Measurements from ENCODE around the gene ADGRG1. TPM values are rescaled to one million over a fixed set of nuclear protein-coding genes. Genes with fewer than 3 reads are reported as not detected.
A peak's percentile ranks its signal among the peaks of the same experiment; 100 is the strongest.

Gene ADGRG1
- total RNA-seq, 1 donor from 2014 or later = 97.7 TPM

DNA sequence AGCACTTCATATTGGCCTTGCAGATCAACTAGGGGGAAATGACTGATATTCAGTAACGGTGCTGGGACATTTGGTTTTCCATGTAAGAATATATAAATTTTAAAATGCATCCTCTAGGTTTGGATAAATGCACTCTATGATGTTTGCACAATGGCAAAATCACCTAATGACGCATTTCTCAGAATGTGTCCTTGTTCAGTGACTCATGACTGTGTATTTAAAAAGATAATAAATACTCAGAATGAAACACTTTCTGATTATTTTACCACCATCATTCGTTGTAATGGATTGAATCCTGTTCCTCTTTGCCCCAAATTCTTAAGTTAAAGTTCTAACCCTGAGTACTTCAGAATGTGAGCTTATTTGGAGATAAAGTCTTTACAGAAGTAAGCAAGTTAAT is 17.2 kb upstream of the ADGRG1 start:
- intact Hi-C loops (cut with DNase I) = no loop called here
- H3K4me3 ChIP-seq = no peak overlapping the region
- DNase-seq (ENCODE audit: extremely low spot score in 2 of 2) = no peak
- no peaks in the 10 kb centered on the region for H3K4me1 ChIP-seq
- H3K27me3 ChIP-seq = no peaks in the 10 kb centered on the region
- H3K9me3 ChIP-seq = no peaks in the 10 kb centered on the region
- TF ChIP-seq POLR2AphosphoS5 (IDR thresholded peaks at IDR 0.05; ENCODE audit: insufficient read depth in 1 of 2, low read depth in 1 of 2) (no peak), POLR2A (IDR thresholded peaks at IDR 0.05) (no peak)
- TF ChIP-seq, protein P1, sequence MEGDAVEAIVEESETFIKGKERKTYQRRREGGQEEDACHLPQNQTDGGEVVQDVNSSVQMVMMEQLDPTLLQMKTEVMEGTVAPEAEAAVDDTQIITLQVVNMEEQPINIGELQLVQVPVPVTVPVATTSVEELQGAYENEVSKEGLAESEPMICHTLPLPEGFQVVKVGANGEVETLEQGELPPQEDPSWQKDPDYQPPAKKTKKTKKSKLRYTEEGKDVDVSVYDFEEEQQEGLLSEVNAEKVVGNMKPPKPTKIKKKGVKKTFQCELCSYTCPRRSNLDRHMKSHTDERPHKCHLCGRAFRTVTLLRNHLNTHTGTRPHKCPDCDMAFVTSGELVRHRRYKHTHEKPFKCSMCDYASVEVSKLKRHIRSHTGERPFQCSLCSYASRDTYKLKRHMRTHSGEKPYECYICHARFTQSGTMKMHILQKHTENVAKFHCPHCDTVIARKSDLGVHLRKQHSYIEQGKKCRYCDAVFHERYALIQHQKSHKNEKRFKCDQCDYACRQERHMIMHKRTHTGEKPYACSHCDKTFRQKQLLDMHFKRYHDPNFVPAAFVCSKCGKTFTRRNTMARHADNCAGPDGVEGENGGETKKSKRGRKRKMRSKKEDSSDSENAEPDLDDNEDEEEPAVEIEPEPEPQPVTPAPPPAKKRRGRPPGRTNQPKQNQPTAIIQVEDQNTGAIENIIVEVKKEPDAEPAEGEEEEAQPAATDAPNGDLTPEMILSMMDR (IDR thresholded peaks at IDR 0.05) = no peak
- H3K36me3 ChIP-seq = no peaks in the 10 kb centered on the region
- H3K27ac ChIP-seq = no peak overlapping the region

DNA sequence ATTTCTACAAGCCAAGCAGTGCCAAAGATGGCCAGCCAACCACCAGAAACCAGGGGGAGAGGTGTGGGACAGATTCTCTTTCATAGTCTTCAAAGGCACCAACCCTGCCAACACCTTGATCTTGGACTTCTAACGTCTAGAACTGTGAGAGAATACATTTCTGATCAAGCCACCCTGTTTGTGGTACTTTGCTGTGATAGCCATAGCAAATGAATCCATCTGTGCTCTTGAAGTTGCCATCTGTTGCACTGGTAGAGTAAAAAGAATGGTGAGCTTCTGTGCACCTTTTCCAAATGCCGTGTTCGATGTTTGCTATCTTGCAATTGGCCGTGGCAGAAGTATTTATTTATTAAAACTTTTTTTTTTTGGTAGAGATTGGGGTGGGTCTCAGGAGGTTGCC is 16.7 kb upstream of the ADGRG1 start:
- TF ChIP-seq, protein P1 (IDR thresholded peaks at IDR 0.05) = no peak
- TF ChIP-seq POLR2A (IDR thresholded peaks at IDR 0.05) = no peak
- TF ChIP-seq POLR2AphosphoS5 (IDR thresholded peaks at IDR 0.05; ENCODE audit: insufficient read depth in 1 of 2, low read depth in 1 of 2) = no peak
- no peaks in the 10 kb centered on the region for H3K27me3 ChIP-seq
- DNase-seq (ENCODE audit: extremely low spot score in 2 of 2) = peak in 1 of 2 donors; percentile 40
- no peaks in the 10 kb centered on the region for H3K36me3 ChIP-seq
- H3K4me3 ChIP-seq = no peak overlapping the region
- H3K27ac ChIP-seq = no peak overlapping the region
- no peaks in the 10 kb centered on the region for H3K4me1 ChIP-seq
- intact Hi-C loops (cut with DNase I) = no loop called here
- H3K9me3 ChIP-seq = no peaks in the 10 kb centered on the region

DNA sequence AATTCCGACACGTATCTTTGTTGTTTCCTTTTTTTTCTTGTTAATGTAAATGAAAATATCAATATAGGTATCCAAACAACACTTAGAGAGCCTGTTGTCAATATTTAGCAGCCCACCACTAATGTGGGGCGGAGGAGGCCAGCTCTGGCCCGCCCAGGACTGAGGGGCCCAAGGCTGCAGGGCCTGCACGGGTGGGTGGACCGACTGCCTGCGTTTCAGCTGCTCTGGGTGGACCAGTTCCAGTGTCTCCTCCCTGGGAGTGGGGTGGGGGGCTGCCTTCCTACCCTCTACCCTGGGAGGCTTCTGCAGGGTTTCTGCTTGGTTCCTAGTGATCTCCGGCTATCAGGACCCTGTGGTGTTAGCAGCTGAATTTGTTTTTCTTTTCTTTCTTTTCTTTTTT is 15.9 kb upstream of the ADGRG1 start:
- no peaks in the 10 kb centered on the region for H3K27me3 ChIP-seq
- H3K4me3 ChIP-seq = no peak overlapping the region
- no peaks in the 10 kb centered on the region for H3K4me1 ChIP-seq
- intact Hi-C loops (cut with DNase I) = no loop called here
- no peak for DNase-seq (ENCODE audit: extremely low spot score in 2 of 2)
- TF ChIP-seq, protein P1 (IDR thresholded peaks at IDR 0.05) = no peak
- no peak for TF ChIP-seq POLR2AphosphoS5 (IDR thresholded peaks at IDR 0.05; ENCODE audit: insufficient read depth in 1 of 2, low read depth in 1 of 2)
- no peak for TF ChIP-seq POLR2A (IDR thresholded peaks at IDR 0.05)
- no peaks in the 10 kb centered on the region for H3K9me3 ChIP-seq
- no peak overlapping the region for H3K27ac ChIP-seq
- H3K36me3 ChIP-seq = no peaks in the 10 kb centered on the region

DNA sequence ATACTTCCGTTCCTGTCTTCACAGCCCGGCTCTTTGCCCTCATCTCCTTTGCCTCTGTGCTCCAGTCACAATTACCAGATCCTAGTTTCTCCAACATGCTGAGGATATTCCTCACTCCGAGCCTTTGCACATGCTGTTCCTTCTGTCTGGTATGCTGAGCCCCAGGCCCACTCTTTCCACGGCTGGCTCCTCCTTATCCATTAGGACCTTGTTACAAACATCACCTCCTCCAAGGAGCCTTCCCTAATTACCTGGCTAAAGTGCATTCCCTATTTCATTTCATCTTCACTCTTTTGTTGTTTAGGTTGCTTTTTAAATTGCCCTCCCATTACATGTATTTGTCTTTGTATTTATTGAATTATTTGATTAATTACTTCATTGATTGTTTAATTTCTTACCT is 14.9 kb upstream of the ADGRG1 start:
- no peaks in the 10 kb centered on the region for H3K36me3 ChIP-seq
- no peak for DNase-seq (ENCODE audit: extremely low spot score in 2 of 2)
- H3K4me1 ChIP-seq = peaks cover 1% of the 10 kb centered on the region
- TF ChIP-seq POLR2AphosphoS5 (IDR thresholded peaks at IDR 0.05; ENCODE audit: insufficient read depth in 1 of 2, low read depth in 1 of 2) = no peak
- TF ChIP-seq, protein P1 (IDR thresholded peaks at IDR 0.05) = no peak
- TF ChIP-seq POLR2A (IDR thresholded peaks at IDR 0.05) = no peak
- H3K27me3 ChIP-seq = no peaks in the 10 kb centered on the region
- H3K9me3 ChIP-seq = no peaks in the 10 kb centered on the region
- no peak overlapping the region for H3K27ac ChIP-seq
- no peak overlapping the region for H3K4me3 ChIP-seq
- intact Hi-C loops (cut with DNase I) = no loop called here

DNA sequence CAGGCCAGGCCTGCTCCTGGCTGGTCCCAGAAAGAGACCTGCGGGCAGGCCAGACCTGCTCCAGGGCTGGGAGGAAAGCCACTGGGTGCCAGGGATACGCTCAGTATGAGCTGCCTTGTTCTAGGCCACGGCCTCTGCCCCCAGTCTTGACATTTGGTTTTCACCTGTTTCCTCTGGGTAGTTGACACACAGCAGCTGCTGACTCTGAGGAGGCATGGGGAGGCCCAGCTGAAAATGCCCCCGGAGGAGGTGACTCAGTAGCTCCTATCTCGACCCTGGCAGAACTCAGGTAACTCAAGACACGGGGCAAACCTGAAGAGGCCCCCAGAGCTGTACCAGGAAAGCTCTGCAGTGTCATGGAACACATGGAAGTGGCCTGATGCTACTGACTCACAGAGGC is 13.9 kb upstream of the ADGRG1 start:
- intact Hi-C loops (cut with DNase I) = no loop called here
- Histone ChIP-seq H3K27me3 (no peaks in the 10 kb centered on the region), H3K4me3 (no peak overlapping the region), H3K27ac (no peak overlapping the region), H3K9me3 (no peaks in the 10 kb centered on the region), H3K36me3 (no peaks in the 10 kb centered on the region), H3K4me1 (peaks cover 9% of the 10 kb centered on the region)
- no peak for DNase-seq (ENCODE audit: extremely low spot score in 2 of 2)
- TF ChIP-seq POLR2A (IDR thresholded peaks at IDR 0.05) (no peak), POLR2AphosphoS5 (IDR thresholded peaks at IDR 0.05; ENCODE audit: insufficient read depth in 1 of 2, low read depth in 1 of 2) (no peak)
- TF ChIP-seq, protein P1 (IDR thresholded peaks at IDR 0.05) = no peak

Measured in vagina (tissue), 2 donors.